HG03575 (cell line): ENCODE measurements around the gene KLHL3.

Source experiments
- ATAC-seq: cut with Tn5 transposase; IDR thresholded peaks from one replicate; pipeline ENCODE4 v1.9.1; 2021; ENCODE audit not compliant: unreplicated experiment, insufficient number of reproducible peaks, low FRiP score; ENCODE audit errors: extremely low read depth

Gene KLHL3

GRCh38 chr5:137715456-137715855 lies 20.4 kb downstream of the KLHL3 start:
- ATAC-seq: no peak

GRCh38 chr5:137714946-137715345 lies 20.9 kb downstream of the KLHL3 start:
- ATAC-seq: no peak

GRCh38 chr5:137714494-137714893 lies 21.4 kb downstream of the KLHL3 start:
- no peak for ATAC-seq

GRCh38 chr5:137712139-137712667 lies 23.7 kb downstream of the KLHL3 start:
- ATAC-seq: no peak

GRCh38 chr5:137710086-137710485 lies 25.8 kb downstream of the KLHL3 start:
- no peak for ATAC-seq

- no peak for ATAC-seq
These were observed 26.9 kb downstream of the KLHL3 start for GRCh38 chr5:137708796-137709559.

GRCh38 chr5:137708062-137708461 lies 27.8 kb downstream of the KLHL3 start:
- no peak for ATAC-seq

GRCh38 chr5:137706841-137707240 lies 29.0 kb downstream of the KLHL3 start:
- no peak for ATAC-seq

- no peak for ATAC-seq
These were observed 30.8 kb downstream of the KLHL3 start for GRCh38 chr5:137705106-137705505.

GRCh38 chr5:137703565-137703964 lies 32.3 kb downstream of the KLHL3 start:
- ATAC-seq: no peak

- no peak for ATAC-seq
These were observed 35.6 kb downstream of the KLHL3 start for GRCh38 chr5:137700282-137700680.

GRCh38 chr5:137699336-137700281 lies 36.3 kb downstream of the KLHL3 start:
- no peak for ATAC-seq

- ATAC-seq: no peak
These were observed 39.4 kb downstream of the KLHL3 start for GRCh38 chr5:137696481-137696880.

- ATAC-seq: no peak
These were observed 40.0 kb downstream of the KLHL3 start for GRCh38 chr5:137695651-137696428.

- no peak for ATAC-seq
These were observed 41.8 kb downstream of the KLHL3 start for GRCh38 chr5:137693951-137694721.

- ATAC-seq: no peak
These were observed 42.5 kb downstream of the KLHL3 start for GRCh38 chr5:137693307-137693950.

GRCh38 chr5:137689306-137689705 lies 46.6 kb downstream of the KLHL3 start:
- ATAC-seq: no peak
